Adipocyte (in vitro differentiated cells): ENCODE results near the gene DNAH2.

ENCODE experiments used
- DNase-seq: peaks from one replicate; pipeline ENCODE4 v3.0.0-alpha.2; 2015; ENCODE audit warnings: low read depth
- H3K27me3 ChIP-seq: replicated peaks from 2 replicates; pipeline ENCODE4 v1.7.0; 2013; ENCODE audit warnings: mild to moderate bottlenecking, low read length, moderate library complexity; ENCODE audit not compliant: control insufficient read depth, insufficient read depth
- H3K36me3 ChIP-seq: 2 replicates; pipeline ENCODE4 v1.7.0; 2013; ENCODE audit warnings: low read length, mild to moderate bottlenecking, moderate library complexity; ENCODE audit not compliant: control insufficient read depth, insufficient read depth, severe bottlenecking
- H3K4me1 ChIP-seq: 2 replicates; pipeline ENCODE4 v1.7.0; 2013; ENCODE audit warnings: mild to moderate bottlenecking, low read length, moderate library complexity; ENCODE audit not compliant: control insufficient read depth, insufficient read depth
- H3K4me3 ChIP-seq: 2 replicates; pipeline ENCODE4 v1.7.0; 2013; ENCODE audit warnings: mild to moderate bottlenecking, low read length, moderate library complexity
- H3K9ac ChIP-seq: 2 replicates; pipeline ENCODE4 v1.7.0; 2013; ENCODE audit warnings: mild to moderate bottlenecking, low read length, moderate library complexity
- H3K9me3 ChIP-seq: 2 replicates; pipeline ENCODE4 v1.7.0; 2013; ENCODE audit warnings: mild to moderate bottlenecking, low read length, moderate library complexity; ENCODE audit not compliant: control insufficient read depth

The DNAH2 gene

DNA sequence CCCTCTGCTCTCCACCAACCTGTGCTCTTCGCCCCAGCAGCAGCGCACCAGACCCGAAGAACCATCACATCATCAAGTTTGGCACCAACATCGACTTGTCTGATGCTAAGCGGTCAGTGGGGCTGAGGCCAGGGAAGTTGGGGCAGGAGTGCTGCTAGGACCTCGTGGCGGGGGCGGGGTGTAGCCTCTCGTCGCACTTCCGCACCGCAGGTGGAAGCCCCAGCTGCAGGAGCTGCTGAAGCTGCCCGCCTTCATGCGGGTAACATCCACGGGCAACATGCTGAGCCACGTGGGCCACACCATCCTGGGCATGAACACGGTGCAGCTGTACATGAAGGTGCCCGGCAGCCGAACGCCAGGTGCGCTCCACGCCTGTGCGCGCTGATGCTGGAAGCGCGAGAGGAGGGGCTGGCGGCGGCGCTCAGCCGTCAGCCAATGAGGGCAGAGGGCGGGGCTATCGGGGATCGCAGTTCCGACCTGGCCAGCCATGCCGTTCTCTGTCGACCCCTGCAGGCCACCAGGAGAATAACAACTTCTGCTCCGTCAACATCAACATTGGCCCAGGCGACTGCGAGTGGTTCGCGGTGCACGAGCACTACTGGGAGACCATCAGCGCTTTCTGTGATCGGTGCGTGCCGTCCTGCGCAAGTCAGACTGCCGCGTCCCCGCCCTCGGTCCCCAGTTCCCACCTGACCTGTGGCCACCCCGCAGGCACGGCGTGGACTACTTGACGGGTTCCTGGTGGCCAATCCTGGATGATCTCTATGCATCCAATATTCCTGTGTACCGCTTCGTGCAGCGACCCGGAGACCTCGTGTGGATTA lies 134.1 kb downstream of the DNAH2 start:
- peaks cover 16% of the 10 kb centered on the region for H3K4me1 ChIP-seq
- peak; percentile 93 for DNase-seq
- H3K27me3 ChIP-seq = no peaks in the 10 kb centered on the region
- H3K4me3 ChIP-seq = no peak overlapping the region
- H3K36me3 ChIP-seq = peaks cover 44% of the 10 kb centered on the region
- no peaks in the 10 kb centered on the region for H3K9me3 ChIP-seq
- no peak overlapping the region for H3K9ac ChIP-seq

GRCh38 chr17:7852262-7852670 lies 134.7 kb downstream of the DNAH2 start:
- Histone ChIP-seq H3K4me3 (no peak overlapping the region), H3K4me1 (peaks cover 17% of the 10 kb centered on the region), H3K9ac (no peak overlapping the region), H3K27me3 (no peaks in the 10 kb centered on the region), H3K36me3 (peaks cover 41% of the 10 kb centered on the region), H3K9me3 (no peaks in the 10 kb centered on the region)
- no peak for DNase-seq

GRCh38 chr17:7852919-7853690 lies 135.6 kb downstream of the DNAH2 start:
- Histone ChIP-seq H3K4me3 (no peak overlapping the region), H3K27me3 (no peaks in the 10 kb centered on the region), H3K4me1 (peaks cover 17% of the 10 kb centered on the region), H3K36me3 (peaks cover 41% of the 10 kb centered on the region), H3K9ac (no peak overlapping the region), H3K9me3 (no peaks in the 10 kb centered on the region)
- no peak for DNase-seq

GRCh38 chr17:7853691-7854038 lies 136.1 kb downstream of the DNAH2 start:
- Histone ChIP-seq H3K4me3 (no peak overlapping the region), H3K36me3 (peaks cover 41% of the 10 kb centered on the region)
- no peak for DNase-seq

GRCh38 chr17:7854078-7854777 lies 136.7 kb downstream of the DNAH2 start:
- H3K9ac ChIP-seq = no peak overlapping the region
- no peak for DNase-seq
- no peak overlapping the region for H3K4me3 ChIP-seq
- peaks cover 26% of the 10 kb centered on the region for H3K4me1 ChIP-seq
- peaks cover 40% of the 10 kb centered on the region for H3K36me3 ChIP-seq
- no peaks in the 10 kb centered on the region for H3K9me3 ChIP-seq
- H3K27me3 ChIP-seq = no peaks in the 10 kb centered on the region

More at GRCh38 chr17:7853691-7854038, 136.1 kb downstream of the DNAH2 start:
- Histone ChIP-seq H3K9me3 (no peaks in the 10 kb centered on the region), H3K9ac (no peak overlapping the region), H3K27me3 (no peaks in the 10 kb centered on the region), H3K4me1 (peaks cover 21% of the 10 kb centered on the region)

DNA sequence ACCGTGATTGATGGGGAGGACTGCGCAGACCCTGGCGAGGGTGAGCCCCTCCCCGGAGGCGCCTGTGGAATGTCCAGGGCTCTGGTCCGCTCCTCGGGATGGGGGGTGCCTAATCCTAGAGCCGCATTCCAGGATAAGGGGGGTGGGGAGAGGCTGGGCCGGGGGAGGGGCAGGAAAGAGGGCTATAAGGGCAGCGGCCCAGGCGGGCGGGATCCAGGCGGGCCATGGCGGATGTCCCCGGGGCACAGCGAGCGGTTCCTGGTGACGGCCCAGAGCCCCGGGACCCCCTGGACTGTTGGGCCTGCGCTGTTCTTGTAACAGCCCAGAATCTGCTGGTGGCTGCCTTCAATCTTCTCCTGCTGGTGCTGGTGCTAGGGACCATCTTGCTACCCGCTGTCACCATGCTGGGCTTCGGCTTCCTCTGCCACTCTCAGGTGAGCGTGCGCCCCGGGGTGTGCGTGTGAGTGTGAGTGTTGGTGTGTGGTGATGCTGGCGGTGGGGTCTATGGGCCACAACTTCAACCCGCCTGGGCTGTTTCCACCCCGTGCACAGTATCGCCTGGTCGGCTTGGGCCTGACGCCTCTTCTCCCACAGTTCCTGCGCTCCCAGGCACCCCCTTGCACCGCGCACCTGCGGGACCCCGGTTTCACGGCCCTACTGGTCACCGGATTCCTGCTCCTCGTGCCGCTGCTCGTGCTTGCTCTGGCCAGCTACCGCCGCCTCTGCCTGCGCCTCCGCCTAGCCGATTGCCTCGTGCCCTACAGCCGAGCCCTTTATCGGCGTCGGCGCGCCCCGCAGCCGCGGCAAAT lies 137.5 kb downstream of the DNAH2 start, which contains the start of gene TMEM88:
Gene TMEM88 (plus strand): TSS at position 216 of the 809 bp plus-strand sequence. CDS start 9 bp downstream, at position 225.
- no peak for DNase-seq
- H3K9me3 ChIP-seq = no peaks in the 10 kb centered on the region
- H3K27me3 ChIP-seq = no peaks in the 10 kb centered on the region
- peak within 1 kb of the TSS; percentile 97 for H3K9ac ChIP-seq
- peak within 1 kb of the TSS; percentile 82 for H3K4me3 ChIP-seq
- H3K4me1 ChIP-seq = peaks cover 28% of the 10 kb centered on the region
- H3K36me3 ChIP-seq = peaks cover 32% of the 10 kb centered on the region

- H3K27me3 ChIP-seq = no peaks in the 10 kb centered on the region
- no peaks in the 10 kb centered on the region for H3K9me3 ChIP-seq
Measured at GRCh38 chr17:7855660-7856010, 138.1 kb downstream of the DNAH2 start.

DNA sequence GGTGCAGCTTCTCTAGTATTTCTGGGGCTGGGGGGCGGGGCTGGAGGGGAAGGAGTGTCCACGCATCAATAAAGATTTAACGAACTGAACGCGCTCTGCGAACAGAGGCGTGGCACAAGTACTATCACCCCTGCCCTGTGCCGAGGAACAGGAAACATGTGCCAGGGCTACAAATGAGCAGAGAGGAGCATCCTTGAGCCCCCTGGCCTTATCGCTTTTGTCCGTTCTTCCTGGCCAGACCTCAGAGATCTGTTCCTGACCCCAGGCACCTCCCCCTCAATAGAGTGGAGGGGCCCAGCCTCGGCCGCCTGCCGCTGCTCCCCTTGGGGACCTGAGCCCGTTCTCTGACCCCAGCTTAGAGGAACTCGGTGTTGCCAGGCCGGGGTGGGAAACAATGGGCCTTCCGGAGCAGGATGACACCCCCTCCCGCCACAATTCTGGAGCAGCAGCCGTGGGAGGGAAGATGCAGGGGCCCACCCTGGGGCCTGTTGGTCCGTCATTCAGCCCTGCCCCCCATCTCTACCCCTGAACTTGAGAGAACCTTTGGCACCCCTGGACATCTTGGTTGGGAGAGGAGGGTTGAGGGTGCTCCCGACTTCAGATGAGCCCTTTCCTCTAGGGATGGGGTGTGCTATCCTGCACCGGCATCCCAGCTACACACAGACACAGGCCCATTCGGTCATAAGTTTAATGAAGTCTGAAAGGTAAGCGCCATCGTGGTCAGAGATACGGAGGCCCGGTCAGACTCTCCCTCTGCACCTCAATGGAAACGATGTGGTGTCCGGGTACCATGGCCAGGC lies 138.7 kb downstream of the DNAH2 start:
- Histone ChIP-seq H3K4me1 (peaks cover 28% of the 10 kb centered on the region), H3K9ac (peak overlapping the region; percentile 97), H3K9me3 (no peaks in the 10 kb centered on the region), H3K36me3 (peaks cover 20% of the 10 kb centered on the region), H3K4me3 (peak overlapping the region; percentile 82), H3K27me3 (no peaks in the 10 kb centered on the region)
- peak; percentile 32 for DNase-seq

More at GRCh38 chr17:7855660-7856010, 138.1 kb downstream of the DNAH2 start:
- no peak for DNase-seq
- peak overlapping the region; percentile 97 for H3K9ac ChIP-seq
- H3K36me3 ChIP-seq = peaks cover 26% of the 10 kb centered on the region
- H3K4me3 ChIP-seq = peak overlapping the region; percentile 82
- H3K4me1 ChIP-seq = peaks cover 28% of the 10 kb centered on the region

DNA sequence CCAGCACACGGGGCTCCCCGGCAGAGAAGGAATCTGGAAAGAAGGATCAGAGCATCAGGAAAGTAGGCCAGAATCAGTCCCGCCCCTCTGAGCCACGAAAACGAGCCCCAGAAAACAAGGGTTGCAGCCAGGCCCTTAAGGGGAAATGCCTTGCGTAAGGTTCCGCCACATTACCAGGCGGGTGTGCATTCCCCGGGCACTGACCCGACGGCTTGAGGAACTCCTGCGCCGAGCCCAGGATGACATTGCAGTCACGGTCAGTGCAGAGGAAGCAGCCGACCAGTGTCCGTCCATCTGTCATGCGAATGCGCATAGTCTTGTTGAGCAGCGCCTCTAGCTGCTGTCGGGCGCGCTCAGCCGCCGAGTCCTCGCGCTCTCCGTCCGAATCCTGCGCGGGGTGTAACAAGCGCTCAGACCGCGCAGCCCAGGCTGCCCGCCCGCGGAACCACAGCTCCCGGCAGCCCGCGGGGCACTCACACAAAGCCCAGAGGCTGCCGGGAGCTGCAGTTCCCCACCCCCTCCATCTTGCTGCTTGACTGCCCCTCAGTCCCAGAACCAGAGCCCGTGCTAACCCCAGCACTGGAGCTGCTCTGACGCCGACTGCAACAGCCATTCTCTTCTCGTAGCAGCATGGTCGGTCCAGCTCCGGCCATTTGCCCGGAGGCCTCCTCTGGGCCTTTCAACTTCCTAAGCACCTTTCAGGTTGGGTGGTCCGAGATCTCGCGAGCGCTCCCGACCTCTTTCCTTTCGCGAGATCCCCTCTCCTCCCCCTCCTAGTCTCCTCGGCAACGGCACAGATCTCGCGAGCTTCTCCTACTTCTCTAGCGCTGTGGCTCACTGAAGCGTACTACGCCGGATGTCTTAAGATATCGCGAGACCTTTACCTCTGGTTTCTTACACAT lies 139.5 kb downstream of the DNAH2 start, which contains the start of gene NAA38:
Gene NAA38 (minus strand): TSS at position 749 of the 902 bp plus-strand sequence. CDS start 96 bp downstream, at position 653.
- peak; percentile 100 for DNase-seq
- H3K4me1 ChIP-seq = peaks cover 28% of the 10 kb centered on the region
- H3K9me3 ChIP-seq = no peaks in the 10 kb centered on the region
- H3K9ac ChIP-seq = peak within 1 kb of the TSS; percentile 97
- H3K36me3 ChIP-seq = peaks cover 15% of the 10 kb centered on the region
- H3K27me3 ChIP-seq = no peaks in the 10 kb centered on the region
- H3K4me3 ChIP-seq = peak within 1 kb of the TSS; percentile 82
